Kidney tubule cell (primary cell): ENCODE data around the gene INO80C.

Source experiments
- DNase-seq: peaks from one replicate; pipeline ENCODE4 v3.0.0-alpha.2; 2018; ENCODE audit warnings: low spot score

Gene INO80C

DNA sequence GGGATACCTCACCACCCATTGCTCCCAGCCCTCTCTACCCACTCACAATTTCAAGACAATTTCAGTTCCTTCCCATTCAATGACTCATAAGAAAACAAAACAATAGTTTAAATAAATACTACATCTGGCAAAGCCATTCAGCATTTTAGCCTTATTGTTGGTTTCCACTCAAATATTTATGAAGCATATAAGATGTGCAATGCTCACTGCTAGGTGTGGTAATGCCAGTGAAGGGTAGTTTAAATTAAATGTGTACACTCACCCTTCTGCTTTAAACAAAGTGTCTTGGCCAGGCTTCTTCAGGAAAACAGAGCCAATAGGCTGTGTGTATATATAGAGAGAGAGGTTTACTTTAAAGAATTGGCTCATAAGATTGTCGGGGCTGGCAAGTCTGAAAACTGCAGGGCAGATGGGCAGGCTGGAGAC is 37.0 kb downstream of the INO80C start:
- no peak for DNase-seq

DNA sequence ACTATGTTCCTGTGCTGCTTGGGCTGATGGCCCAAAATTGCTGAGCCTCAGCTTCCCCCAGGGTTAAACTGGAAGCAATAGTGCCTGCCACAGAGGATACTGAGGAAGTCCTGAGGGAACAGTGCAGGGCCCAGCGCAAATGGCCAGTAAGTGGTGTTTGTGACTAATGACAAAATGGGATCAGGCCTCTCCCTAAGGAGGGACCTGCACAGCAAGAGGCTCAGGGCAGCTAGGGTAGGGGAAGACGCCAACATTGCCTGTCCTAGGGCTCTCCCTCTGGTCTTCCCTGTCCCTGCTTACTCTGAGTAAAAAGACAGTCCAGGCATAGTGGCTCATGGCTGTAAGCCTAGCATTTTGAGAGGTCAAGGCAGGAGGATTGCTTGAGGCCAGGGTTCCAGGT is 37.8 kb downstream of the INO80C start:
- no peak for DNase-seq

DNA sequence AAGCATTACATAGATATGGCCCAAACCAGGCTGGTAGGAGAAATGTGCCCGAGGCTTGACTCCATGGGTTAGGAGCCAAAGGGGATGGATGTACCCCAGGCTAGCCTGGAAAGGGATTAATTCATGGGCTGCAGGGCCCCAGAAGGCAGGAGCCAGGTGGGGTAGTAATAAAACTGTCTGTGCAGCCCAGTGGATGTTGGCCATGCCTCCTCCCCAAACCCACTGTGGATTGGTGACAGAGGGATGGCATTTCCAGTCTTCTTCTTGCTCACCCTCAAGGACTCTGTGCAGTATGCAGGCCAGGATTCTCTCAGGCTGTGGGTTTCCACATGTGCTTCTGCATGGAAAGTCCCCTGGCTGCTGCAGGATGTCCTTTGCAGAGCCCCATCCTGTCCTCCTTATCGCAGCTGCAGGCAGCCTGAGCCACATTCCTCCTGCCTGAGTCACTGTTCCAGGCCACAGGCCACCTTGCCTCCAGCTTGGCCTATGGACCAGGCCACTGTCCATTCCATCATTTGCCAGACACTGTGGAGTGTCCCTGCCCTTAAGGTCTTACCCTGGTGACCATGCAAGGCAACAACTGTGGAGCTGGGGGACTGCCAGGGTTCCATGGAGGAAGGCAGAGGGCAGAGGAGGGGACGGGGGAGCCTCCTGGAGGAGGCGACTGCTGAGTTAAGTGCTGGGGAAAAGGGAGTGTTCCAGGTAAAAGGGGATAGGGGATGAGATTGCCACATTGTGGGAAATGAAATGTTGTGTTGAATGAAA is 38.9 kb downstream of the INO80C start:
- peak; percentile 94 for DNase-seq

DNA sequence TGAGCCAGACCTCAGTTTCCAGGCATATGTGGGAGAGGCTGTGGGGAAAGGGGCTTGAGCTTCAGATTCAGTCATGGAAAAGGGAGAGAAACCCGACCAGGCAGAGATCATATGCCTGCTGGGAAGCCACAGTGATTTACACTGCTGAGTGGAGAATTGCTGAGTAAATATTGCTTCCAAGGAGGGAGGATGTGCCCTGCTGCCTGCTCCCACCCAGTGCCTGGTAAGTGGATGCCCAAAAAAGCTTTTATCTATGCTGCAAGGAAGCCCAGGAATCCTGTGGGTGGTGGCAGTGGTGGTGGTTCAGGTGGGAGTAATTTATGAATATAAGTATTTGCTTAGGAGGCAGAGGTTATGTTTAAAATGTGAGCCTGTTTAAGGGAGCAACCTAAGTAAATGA is 39.5 kb downstream of the INO80C start:
- DNase-seq = peak; percentile 18

DNA sequence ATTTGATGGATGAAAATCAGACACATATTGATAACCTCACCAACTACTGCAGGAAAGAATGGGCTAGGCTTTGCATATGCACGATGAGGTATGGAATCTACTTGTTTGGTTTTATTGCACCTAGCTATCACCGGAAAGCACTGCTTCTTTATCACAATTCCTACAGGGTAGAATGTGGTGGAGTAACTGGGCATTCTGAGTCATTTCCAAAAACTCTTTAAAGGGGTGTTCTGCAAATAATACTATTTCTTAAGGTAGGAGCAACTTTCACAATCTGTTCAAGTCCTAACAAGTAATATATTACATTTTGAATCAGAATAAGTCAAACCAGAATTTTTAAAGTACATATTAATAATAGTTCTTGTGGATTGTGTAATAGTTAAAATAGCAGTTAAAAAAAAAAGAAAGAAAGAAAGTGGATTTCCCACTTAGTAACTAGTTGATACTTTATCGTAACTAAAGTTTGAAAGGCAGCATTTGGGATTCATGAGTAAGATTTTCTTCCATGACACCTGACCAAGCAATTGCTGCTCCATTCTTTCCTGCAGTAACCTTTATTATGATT is 40.5 kb downstream of the INO80C start:
- DNase-seq = no peak

DNA sequence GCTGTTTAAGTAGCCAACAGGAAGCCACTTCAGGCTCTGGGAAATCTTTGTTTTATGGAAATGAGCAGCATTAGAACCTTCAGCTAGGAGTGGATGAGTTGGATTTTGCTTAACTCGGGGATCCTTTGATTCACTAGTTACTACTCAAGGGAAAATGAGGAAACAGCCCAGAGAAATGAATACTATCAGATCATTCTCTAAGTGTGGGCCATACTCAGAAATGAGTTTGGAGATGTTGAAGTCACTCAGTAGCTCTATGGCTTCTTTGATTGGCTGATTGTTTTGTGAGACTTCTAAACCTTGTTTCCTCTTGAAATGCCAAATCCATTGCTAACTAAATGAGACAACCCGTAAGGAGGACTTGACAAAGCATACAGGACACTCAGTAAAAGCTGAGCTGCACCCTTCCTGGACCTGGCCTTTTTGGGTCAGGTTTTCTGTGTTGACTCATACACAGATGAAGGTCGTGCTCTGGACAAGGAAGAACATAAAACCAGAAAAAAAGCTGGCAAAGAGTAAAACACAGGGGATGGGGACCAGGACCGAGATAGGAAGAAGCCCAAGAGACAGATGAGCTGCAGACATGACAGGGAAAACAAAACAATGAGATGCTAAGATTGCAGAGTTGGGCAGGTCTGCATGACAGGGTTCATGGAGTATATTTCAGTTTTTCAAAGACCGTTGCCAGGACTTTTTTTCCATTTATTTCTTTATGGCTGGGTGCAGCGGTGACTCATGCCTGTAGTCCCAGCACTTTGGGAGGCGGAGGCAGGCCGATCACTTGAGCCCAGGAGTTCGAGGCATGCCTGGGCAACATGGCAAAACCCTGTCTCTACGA is 41.6 kb downstream of the INO80C start:
- DNase-seq = peak; percentile 72

DNA sequence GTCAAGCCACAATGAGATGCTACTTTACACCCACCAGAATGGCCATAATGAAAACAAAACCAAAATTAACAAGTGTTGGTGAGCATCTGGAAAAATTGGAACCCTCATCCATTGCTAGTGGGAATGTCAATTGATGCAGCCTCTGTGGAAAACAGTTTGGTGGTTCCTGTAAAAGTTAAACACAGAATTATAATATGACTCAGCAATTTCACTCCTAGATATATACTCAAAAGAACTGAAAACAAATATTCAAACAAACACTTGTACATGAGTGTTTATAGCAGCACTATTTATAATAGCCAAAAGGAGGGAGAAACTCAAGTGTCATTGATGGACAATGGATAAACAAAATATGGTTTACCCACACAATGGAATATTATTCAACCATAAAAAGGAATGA is 43.0 kb downstream of the INO80C start:
- no peak for DNase-seq

DNA sequence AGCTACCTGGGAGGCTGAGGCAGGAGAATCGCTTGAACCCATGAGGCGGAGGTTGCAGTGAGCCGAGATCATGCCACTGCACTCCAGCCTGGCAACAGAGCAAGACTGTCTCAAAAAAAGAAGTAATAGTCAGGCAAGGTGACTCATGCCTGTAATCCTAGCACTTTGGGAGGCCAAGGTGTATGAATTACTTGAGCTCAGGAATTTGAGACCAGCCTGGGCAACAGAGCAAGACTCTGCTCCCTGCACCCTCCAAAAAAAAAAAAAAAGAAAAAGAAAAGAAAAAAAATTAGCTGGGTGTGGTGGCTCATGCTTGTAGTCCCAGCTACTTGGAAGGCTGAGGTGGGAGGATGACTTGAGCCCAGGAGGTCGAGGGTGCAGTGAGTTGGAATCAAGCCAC is 44.7 kb downstream of the INO80C start:
- peak; percentile 82 for DNase-seq

DNA sequence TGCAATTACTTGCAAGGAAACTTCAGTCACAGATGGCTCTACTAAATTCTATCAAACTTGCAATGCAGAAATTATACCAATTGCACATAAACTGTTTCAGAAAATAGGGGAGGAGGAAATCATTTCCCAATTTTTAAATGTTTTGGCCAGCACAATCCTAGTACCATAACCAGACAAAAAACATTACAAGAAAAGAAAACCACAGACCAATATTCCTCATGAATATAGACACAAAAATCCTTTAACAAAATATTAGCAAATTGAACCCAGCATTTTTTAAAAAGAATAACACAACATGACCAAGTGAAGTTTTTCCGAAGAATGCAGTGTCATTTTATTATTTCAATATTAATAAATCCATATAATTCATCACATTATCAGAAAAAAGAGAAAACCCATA is 45.8 kb downstream of the INO80C start:
- DNase-seq = no peak

DNA sequence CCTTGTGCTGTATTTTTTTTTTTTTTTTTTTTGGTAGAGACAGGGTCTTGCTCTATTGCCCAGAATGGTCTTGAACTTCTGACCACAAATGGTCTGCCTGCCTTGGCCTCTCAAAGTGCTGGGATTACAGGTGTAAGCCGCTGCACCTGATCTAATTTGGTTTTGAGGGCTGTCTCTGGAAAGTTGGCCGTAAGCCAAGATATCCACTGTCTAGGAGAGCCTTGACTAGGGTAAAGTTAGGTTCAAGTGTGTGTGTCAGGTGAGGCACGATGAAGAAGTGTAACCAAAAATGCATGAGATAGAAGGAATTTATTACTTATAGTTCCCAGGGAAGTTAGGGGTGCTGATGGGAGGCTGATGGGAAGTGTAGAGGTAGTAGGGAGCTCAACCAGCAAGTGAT is 46.7 kb downstream of the INO80C start:
- no peak for DNase-seq

DNA sequence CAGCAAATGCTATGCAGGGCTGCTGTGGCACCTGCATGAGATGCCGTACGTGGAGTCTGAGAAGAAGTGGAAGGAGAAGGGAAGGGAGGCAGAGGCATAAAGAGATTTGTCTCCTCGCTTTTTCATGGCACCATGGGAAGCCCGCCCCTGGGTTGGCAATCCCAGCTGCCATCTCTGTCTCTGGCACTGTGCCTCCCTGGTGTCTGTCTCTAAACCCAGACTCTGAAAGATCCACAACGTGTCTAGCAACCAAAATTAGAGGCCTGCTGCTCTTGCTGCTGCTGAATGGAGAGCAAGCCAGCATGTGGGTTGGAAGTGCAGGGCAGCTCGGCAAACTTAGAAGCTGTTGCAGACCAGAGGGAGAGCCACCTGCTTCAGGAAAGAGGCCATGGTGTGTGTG is 53.1 kb downstream of the INO80C start:
- DNase-seq = no peak

DNA sequence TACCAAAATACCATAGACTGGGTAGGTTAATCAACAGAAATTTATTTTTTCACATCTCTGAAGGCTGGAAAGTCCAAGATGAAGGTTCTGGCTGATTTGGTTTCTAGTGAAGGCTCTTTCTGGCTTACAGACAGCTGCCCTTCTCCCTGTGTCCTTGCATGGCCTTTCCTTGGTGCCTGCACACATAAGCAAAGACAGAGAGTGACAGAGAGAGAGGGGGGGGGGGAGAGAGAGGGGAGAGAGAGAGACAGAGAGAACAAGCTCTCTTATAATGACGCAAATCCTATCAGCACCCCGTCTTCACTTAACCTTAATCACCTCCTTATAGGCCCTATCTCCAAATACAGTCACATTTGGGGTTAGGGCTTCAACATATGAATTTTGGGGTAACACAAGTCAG is 53.9 kb downstream of the INO80C start:
- no peak for DNase-seq

DNA sequence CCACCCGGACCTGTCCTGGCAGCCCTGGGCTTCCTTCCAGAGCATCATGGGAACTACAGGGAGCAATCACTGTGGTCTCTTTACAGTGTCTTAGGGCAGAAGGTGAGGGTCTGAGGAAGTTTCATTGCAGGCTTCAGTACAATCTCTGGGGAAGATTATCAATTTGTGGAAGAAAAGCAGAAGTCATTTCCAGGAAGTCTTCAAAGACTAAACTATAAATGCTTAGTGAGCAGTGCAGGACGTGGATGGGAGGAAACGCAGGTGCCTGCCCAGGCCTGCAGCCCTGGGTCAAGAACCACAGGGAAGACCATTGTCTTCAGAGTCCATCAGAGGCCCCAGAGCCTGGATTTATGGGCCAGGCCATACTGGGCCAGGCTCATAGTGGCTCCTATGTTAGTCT is 54.3 kb downstream of the INO80C start:
- DNase-seq = no peak

DNA sequence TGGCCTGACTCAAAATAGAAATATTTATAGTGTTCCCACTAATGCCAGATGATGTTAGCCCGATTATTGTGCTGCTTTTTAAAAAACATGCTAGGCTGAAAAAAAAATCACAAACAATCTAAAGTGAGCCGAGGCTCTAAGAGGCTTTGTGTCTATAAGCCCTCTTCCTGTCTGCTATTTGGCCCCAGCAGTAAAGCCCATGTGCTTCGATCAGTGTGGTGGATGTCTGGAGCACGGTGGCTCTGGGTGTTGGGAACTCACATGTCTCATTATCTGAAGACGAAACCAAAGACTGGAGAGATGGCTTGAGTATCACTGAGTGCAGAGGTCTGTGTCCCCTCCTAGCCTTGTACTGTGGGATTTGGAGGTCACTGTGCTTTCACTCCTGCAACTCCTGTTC is 55.1 kb downstream of the INO80C start:
- DNase-seq = no peak

DNA sequence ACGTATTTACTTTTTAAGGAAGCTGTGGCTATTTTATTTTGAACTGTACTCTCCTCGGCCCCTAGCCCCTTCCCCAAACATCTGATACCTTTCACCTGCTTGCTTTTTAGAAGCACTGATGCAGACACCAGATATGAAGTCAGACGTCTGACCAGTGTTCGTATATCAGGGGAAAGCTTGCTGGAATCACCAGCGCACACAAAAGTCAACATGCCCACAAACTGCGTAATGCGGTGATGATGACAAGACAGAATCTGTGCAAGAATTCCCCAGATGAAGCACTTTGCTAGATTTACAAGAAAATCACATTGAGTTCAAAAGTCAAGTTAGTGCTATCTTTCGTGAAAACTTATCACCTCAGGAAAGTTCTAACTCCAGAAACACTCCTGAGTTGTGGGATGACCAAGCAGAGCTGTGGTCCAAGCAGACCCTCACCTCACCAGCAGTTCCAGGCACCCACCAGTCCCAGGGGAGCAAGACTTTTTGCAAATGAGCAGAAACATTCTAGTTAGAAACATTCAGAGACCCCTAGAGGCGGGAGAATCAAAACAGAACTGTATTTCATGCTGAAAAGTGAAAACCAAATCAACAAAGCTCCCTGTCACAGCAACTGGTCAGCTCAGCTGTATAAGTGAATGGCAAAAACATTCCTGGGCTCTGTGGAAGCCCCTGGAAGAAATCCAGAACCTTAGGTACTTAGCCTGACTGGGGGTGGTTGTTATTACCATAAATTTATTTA is 55.7 kb downstream of the INO80C start:
- DNase-seq = no peak

DNA sequence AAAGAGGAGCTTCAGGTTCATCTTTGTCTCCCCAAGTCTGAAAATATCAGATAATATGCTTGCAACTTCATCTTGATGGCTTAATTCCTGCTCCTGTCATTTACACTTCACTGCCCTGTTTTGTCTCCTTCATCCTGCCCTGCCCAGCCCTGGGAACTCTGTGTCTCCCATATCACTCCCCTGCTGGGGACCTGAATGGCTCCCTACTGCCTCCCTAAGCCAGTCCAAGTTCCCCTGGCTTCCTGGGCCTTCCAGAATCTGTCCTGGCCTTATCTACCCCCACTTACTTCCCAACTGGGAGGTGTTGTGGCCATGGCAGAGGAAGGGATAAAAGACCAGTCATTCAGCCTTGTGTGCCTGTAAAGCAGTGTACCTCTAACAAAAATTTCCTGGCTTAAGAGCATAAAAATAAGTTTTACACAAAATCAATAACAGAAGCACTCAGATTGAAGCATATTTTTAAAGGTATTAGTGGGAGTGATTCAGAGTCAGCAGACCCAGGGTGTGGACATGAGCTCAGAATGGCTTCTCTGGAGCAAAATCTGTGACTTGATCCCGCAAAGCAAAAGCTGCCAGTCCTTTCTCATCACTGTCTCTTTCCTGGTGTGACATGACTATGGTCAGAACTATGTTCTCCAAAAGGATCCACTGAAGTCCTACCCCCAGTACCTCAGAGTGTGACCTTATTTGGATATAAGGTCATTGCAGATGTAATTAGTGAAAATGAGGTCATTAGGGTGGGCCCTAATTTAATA is 59.1 kb downstream of the INO80C start:
- peak; percentile 30 for DNase-seq

DNA sequence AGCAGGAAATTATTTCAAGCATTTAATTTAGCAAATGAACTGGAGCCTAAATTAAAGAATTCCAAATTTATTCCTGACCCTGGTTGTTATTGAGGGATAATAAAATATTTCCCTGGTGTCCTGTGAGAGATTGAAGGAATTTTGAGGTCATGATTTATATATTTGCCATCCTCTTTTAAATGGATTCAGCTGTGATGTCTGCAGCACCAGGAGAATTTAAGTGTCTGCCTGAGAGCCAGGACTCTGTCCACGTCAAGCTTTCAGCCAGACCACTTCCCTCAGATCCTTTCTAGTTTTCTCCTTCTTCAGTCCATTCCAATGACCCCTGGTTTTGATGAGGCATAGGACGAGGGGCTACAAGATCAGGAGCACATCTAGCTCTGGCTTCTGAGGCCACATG is 59.9 kb downstream of the INO80C start:
- no peak for DNase-seq

DNA sequence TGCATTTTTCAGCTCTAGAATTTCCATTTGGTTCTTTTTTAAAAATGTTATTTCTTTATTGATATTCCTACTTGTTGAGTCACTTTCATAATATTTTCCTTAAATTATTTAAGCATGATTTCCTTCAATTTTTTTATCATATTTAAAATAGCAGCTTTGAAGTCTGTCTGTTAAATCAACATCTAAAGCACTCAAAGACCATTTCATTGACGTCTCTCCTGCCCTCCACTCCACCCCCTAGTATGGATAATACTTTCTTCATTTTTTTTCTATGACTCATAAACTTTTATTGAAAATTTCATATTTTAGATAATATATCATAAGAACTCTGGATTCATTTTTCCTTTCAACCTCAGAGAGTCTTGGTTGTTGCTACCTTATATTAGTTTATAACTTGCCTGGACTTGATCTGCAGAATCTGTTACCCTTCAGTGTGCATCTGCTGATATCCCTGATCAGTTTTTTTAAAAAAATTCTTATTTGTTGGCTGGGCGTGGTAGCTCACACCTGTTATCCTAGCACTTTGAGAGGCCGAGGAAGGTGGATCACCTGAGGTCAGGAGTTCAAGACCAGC is 61.6 kb downstream of the INO80C start:
- no peak for DNase-seq

DNA sequence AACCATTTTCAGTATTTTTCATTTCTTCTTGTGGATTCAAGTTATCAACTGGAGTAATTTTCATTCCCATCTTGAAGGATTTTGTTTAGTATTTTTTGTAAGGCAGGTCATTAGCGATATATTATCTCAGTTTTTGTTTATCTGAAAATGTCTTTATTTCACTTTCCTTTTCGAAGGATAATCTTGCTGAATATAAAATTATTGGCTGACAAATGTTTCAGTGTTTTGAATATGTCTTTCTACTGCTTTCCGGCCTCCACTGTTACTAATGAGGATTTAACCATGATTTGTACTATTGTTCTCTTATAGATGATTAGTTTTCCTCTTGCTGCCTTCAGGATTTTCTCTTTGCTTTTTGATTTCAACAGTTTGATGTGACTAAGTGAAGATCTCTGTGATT is 62.4 kb downstream of the INO80C start:
- no peak for DNase-seq

DNA sequence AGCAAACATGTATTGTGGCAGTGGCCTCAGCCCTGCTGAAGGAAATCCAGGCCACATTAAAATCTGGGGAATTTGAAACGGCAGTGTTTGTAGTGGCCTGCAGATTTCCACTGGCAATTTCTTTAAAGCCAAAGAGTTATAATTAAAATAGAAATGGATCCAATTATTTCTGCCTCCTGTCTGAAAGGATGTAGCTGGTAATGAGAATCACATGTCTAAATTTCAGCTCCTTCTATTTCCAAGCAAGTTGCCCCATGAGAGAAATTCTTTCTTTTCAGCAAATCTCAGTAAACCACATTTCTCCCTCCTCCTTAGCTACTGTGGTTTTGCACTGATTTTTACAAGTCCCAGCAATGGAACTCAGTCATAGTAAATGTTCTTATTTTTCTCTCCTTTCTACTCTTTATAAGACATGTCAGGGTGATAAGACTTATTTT is 65.2 kb downstream of the INO80C start:
- DNase-seq = no peak

DNA sequence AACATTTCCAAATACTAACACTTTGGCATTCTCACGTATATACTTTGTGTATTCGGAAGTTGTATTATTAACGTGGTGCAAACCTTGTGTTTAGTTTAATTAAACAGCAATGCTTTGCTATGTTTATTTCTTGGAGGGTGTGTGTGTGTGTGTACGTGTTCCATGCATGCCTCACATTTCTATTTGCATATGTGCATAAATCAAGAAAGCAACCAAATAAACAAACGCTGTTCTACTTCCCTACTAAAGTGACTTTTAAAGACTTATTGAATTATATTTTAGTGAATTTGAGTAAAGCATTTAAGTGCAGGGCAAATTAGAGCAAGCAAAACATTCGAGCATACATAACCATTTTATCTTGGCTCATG is 66.4 kb downstream of the INO80C start:
- DNase-seq = no peak
